Measurements from ENCODE around the gene TOR2A. TPM values are rescaled to one million over a fixed set of nuclear protein-coding genes. Genes with fewer than 3 reads are reported as not detected.
A peak's percentile ranks its signal among the peaks of the same experiment; 100 is the strongest.
"Not testable (repeated sequence)": the region's sequence is repeated elsewhere in the genome, so short reads cannot be mapped to it uniquely, and the experiment has no call there.

TOR2A gene
- 4.9 and 5.8 TPM in 2 replicates for polyA plus RNA-seq (2011; rRNA removed)
- 2.5 and 4.5 TPM in 2 replicates for polyA minus RNA-seq (2011; rRNA and poly(A)+ RNA removed)

DNA sequence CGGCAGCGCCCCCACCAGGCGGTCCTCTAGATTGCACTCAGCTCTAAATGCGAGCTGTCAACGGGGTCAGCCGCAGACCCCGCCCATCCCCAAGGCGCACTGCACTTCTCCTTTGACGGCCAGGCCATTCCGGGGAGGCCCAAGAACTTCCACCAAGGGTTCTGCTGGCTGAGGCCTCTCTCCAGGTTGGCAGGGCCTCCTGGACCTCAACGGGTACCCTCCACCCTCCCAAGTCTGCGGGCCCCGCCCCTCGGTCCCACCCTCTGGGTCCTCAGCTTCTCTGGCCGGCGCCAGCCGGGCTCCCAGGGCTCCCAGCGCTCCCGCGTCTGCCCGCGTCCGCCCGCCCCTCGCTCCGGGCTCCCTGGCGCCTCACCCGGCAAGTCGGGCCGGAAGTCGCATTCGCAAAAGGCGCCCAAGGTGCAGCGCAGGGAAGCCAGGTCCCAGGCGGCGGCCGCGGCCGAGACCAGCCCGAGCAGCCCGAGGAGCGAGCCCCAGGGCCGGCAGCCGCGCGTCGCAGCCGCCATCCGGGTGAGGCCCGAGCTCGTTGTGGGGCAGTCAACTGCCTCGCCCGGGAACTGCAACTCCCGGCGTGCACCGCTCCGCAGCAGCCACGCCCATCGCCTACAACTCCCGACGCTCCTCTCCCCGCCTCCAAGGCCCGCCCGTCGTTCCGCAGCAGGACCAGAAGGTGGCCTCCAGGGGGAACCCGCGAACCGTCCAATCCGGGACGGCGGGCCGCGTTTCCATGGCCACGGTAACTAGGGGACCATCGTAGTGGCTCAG is at the start of gene TOR2A:
Gene TOR2A, minus strand, starts transcription at position 548 of the 783 bp plus-strand sequence. Its CDS starts 24 bp downstream, at position 524.
- POLR2A ChIA-PET = interaction anchor here (0.5 to 1.5 kb wide), 12 partner anchors 12 to 376 kb away, joined by 3 to 9 read pairs (median 4); partner anchors contain the start of genes CDK9, PTRH1, ST6GALNAC4 and STXBP1
- peak within 1 kb of the TSS; percentile 72 for H3K4me3 ChIP-seq (ENCODE audit: low read depth, low read length)
- peak within 1 kb of the TSS; percentile 21 for H3K27ac ChIP-seq (ENCODE audit: low read depth, low read length)
- TF ChIP-seq, protein P1, sequence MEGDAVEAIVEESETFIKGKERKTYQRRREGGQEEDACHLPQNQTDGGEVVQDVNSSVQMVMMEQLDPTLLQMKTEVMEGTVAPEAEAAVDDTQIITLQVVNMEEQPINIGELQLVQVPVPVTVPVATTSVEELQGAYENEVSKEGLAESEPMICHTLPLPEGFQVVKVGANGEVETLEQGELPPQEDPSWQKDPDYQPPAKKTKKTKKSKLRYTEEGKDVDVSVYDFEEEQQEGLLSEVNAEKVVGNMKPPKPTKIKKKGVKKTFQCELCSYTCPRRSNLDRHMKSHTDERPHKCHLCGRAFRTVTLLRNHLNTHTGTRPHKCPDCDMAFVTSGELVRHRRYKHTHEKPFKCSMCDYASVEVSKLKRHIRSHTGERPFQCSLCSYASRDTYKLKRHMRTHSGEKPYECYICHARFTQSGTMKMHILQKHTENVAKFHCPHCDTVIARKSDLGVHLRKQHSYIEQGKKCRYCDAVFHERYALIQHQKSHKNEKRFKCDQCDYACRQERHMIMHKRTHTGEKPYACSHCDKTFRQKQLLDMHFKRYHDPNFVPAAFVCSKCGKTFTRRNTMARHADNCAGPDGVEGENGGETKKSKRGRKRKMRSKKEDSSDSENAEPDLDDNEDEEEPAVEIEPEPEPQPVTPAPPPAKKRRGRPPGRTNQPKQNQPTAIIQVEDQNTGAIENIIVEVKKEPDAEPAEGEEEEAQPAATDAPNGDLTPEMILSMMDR (IDR thresholded peaks at IDR 0.05; ENCODE audit: low read depth, low read length) = peak; percentile 90
- peak; percentile 91 for DNase-seq (ENCODE audit: low read depth, low spot score)
- no peaks in the 10 kb centered on the region for H3K27me3 ChIP-seq (ENCODE audit: control insufficient read depth, insufficient read depth, low read length)
- H3K9me3 ChIP-seq (ENCODE audit: control insufficient read depth, insufficient read depth, low read length) = no peaks in the 10 kb centered on the region
- CTCF ChIA-PET = interaction anchor here (0.6 to 2.4 kb wide), 71 partner anchors 9 to 459 kb away, joined by 3 to 62 read pairs (median 5); partner anchors contain the start of genes ENG, PTRH1, SH2D3C and ST6GALNAC4

DNA sequence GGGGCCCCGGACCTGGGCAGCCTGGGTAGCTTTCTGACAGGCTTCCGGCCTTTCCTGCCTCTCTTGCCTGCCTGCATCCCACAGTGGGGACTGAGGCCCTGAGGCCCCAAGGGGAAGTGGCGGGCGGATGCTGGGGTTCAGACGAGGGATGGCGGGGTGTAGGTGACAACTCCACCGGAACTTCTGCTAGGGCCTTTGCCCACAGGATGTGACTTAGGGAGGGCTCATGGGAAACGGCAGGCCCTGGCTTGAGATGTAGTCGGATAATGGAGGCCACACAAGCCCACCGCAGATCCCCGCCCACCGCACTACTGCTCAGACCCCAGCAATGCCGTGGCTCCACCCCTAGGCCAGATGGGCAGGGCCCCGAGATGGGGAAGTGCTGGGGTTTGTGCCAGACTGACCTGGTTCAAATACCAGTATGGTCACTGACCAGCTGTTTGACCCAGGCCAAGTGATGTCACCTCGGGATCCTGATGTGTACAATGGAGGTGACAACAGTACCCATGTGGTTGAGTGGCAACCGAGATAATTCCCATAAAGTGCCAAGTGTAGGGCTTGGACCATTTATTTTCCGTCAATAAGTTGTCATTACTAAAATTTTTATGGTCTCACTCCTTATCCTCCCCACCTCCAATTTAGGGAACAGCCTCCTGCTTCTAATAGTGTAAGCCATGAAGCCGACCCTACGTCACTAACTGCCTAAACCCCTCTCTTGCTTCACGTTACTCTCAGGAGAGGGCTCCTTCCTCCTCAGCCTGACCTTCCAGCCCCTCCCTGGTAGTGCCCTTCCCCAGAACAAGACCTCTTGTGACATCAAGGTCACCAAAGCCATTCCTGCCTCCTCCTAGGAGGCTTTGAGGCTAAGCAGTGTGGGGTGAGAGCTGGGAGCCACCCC is 48.3 kb upstream of the TOR2A start:
- Histone ChIP-seq H3K4me3 (ENCODE audit: low read depth, low read length) (no peak overlapping the region), H3K9me3 (ENCODE audit: control insufficient read depth, insufficient read depth, low read length) (no peaks in the 10 kb centered on the region; the same call in 1 of the 2 replicates), H3K27me3 (ENCODE audit: control insufficient read depth, insufficient read depth, low read length) (peaks cover 4% of the 10 kb centered on the region), H3K27ac (ENCODE audit: low read depth, low read length) (peak overlapping the region; percentile 11)
- DNase-seq (ENCODE audit: low read depth, low spot score) = no peak
- CTCF ChIA-PET = interaction anchor here (1.5 to 2.4 kb wide), 5 partner anchors 12 to 195 kb away, joined by 3 to 13 read pairs (median 5); partner anchors contain the start of gene TOR2A
- POLR2A ChIA-PET = no interaction called here
- TF ChIP-seq, protein P1 (IDR thresholded peaks at IDR 0.05; ENCODE audit: low read depth, low read length) = no peak

DNA sequence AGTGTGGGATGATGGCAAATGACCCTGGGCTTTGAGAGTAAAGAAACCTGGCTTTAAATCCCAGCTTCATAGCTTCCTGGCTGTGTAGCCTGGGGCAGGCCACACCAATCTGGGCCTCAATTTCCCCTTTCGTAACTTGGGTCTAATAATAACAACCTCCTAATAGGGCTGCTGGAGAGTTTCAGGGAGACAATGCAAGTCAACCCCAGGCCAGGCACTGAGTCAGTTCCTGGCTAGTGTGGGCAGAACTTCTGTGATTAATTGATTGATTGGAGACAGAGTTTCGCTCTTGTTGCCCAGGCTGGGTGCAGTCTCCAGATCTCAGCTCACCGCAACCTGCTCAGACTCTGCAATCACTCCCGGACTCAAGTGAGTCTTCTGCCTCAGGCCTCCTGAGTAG is 46.7 kb upstream of the TOR2A start:
- TF ChIP-seq, protein P1 (IDR thresholded peaks at IDR 0.05; ENCODE audit: low read depth, low read length) = no peak
- POLR2A ChIA-PET = no interaction called here
- no peak for DNase-seq (ENCODE audit: low read depth, low spot score)
- Histone ChIP-seq H3K4me3 (ENCODE audit: low read depth, low read length) (no peak overlapping the region), H3K27ac (ENCODE audit: low read depth, low read length) (no peak overlapping the region), H3K9me3 (ENCODE audit: control insufficient read depth, insufficient read depth, low read length) (no peaks in the 10 kb centered on the region; the same call in 1 of the 2 replicates), H3K27me3 (ENCODE audit: control insufficient read depth, insufficient read depth, low read length) (peaks cover 4% of the 10 kb centered on the region)
- CTCF ChIA-PET = no interaction called here

DNA sequence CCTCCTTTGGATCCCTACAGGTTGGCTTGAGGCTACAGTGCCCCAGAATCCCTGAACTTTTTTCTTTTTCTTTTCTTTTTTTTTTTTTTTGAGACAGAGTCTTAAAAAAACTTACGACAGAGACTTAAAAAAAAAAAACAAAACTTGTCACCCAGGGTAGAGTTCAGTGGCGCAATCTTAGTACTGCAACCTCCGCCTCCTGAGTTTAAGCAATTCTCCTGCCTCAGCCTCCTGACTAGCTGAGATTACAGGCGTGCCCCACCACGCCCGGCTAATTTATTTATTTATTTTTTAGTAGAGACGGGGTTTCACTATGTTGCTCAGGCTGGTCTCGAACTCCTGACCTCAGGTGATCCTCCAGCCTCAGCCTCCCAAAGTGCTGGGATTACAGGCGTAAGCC is 45.8 kb upstream of the TOR2A start:
- H3K27ac ChIP-seq (ENCODE audit: low read depth, low read length); H3K9me3 ChIP-seq (ENCODE audit: control insufficient read depth, insufficient read depth, low read length); POLR2A ChIA-PET; DNase-seq (ENCODE audit: low read depth, low spot score); H3K4me3 ChIP-seq (ENCODE audit: low read depth, low read length); H3K27me3 ChIP-seq (ENCODE audit: control insufficient read depth, insufficient read depth, low read length); CTCF ChIA-PET: not testable (repeated sequence)

DNA sequence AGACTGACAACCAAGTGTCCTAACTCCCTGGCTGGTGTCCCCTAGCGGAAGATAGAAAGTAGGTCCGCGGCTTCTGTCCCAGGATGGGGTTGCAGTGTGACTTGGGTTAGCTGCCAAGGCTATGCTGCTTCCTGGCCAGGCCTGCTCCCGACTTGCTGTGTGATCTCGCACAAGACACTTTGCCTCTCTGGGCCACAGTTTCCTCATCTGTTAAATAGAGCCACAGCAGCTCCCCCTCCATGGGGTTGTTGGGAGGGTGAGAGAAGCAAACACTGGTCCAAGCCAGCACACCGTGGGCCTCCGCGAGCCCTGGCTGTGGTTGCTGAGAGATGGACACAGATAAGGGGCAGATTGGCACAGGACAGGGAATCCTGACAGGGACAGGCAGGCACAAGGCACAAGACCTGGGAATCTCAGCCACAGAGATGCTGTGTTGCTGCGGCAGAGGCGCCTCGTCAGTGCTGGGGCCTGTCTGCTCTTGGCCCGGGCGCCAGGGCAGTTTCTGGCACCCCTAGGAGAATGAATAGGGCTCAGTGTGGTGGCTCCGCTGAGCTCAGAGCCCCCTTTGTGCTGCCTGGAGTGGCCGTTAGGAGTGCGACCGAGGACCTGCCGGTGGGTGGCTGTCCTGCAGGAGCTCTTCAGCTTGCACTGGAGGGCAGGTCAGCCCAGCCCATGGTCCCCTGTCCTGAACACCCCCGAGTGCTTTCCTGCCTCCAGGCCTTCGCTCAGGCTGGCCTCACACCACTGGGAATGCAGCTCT is 45.2 kb upstream of the TOR2A start:
- DNase-seq (ENCODE audit: low read depth, low spot score) = no peak
- no peaks in the 10 kb centered on the region for H3K9me3 ChIP-seq (ENCODE audit: control insufficient read depth, insufficient read depth, low read length)
- CTCF ChIA-PET = no interaction called here
- POLR2A ChIA-PET = no interaction called here
- TF ChIP-seq, protein P1 (IDR thresholded peaks at IDR 0.05; ENCODE audit: low read depth, low read length) = no peak
- no peak overlapping the region for H3K4me3 ChIP-seq (ENCODE audit: low read depth, low read length)
- peaks cover 4% of the 10 kb centered on the region for H3K27me3 ChIP-seq (ENCODE audit: control insufficient read depth, insufficient read depth, low read length)
- H3K27ac ChIP-seq (ENCODE audit: low read depth, low read length) = no peak overlapping the region

Data from AG04450 (cell line).